Measurements from ENCODE around the gene FNDC3B.

Gene FNDC3B

DNA sequence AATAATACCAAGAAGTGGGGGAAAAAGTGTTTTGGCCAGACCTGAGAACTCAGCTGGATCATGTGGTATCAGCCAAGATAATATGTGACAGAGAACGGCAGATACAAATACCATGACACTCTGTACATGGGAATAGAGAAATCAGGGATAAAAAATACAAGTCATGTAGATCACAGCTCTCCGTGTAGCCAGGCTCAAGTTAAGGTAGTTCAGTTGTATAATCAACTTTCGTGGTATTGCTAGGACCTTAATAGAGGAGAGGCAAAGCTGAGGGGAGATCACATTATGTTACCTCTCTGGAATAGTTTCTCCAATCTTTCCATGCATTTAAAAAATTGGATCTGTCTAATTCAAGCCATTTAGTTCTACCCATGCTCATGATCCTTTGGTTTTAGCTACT is 229.0 kb downstream of the FNDC3B start:
- TF ChIP-seq CTCF (IDR thresholded peaks at IDR 0.05; ENCODE audit: extremely low read depth, missing control alignments) = no peak

GRCh38 chr3:172268868-172269267 is 229.5 kb downstream of the FNDC3B start:
- DNase-seq (ENCODE audit: low spot score) = no peak
- TF ChIP-seq CTCF (IDR thresholded peaks at IDR 0.05; ENCODE audit: extremely low read depth, missing control alignments) = no peak

More for the DNA sequence above, 229.0 kb downstream of the FNDC3B start:
- DNase-seq (ENCODE audit: low spot score) = no peak

DNA sequence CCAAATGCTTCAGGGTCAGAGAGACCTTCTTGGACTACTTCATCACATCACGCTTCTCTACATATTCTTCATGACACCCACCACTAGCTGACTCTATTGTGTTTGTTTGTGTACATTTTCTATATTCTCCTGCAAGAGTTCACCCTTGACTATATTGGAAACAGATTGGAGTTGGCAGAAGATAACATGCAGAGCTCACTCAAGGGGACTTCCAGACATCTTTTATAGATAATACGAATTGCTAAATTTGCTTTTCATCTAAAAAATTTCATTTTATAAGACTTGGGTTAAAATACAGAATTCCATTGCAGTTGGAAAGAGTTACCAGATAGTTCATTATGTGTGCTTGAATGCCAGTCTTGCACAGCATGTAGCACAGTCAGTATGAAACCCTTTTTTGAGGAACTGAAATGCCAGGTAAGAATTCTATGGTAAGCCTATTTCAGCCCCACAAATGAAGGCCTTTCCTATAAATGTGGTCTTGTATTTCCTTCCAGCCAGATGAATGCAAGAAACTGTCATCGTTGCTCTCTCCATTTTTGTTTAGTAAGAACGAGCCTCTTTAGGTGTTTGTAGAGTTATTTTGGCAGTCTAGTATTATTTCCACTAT is 231.3 kb downstream of the FNDC3B start:
- no peak for TF ChIP-seq CTCF (IDR thresholded peaks at IDR 0.05; ENCODE audit: extremely low read depth, missing control alignments)
- DNase-seq (ENCODE audit: low spot score) = peak; percentile 30

- no peak for TF ChIP-seq CTCF (IDR thresholded peaks at IDR 0.05; ENCODE audit: extremely low read depth, missing control alignments)
- no peak for DNase-seq (ENCODE audit: low spot score)
These were observed 232.1 kb downstream of the FNDC3B start for GRCh38 chr3:172271386-172271976.

GRCh38 chr3:172272698-172273097 is 233.3 kb downstream of the FNDC3B start:
- no peak for TF ChIP-seq CTCF (IDR thresholded peaks at IDR 0.05; ENCODE audit: extremely low read depth, missing control alignments)
- no peak for DNase-seq (ENCODE audit: low spot score)

- no peak for DNase-seq (ENCODE audit: low spot score)
These were observed 234.0 kb downstream of the FNDC3B start for GRCh38 chr3:172273378-172273777.

More at GRCh38 chr3:172273378-172273777, 234.0 kb downstream of the FNDC3B start:
- TF ChIP-seq CTCF (IDR thresholded peaks at IDR 0.05; ENCODE audit: extremely low read depth, missing control alignments) = no peak

Data from GM20000 (cell line).